Activated T-helper 1 cell treated with anti-CD3 and anti-CD28 coated beads, Interleukin-12 subunit alpha, Interleukin-12 subunit beta, Interleukin-2, Interleukin-4 antibody, amounts not matched to agents 30 ng/mL and 10 ng/mL and 1 ng/mL, durations not matched to agents 14 hours and 24 hours and 36 hours (primary cell): Measurements from ENCODE around the gene TMPRSS3. TPM values are rescaled to one million over a fixed set of nuclear protein-coding genes. Genes with fewer than 3 reads are reported as not detected.
"Not testable (repeated sequence)": the region's sequence is repeated elsewhere in the genome, so short reads cannot be mapped to it uniquely, and the experiment has no call there.

Experiments
- DNase-seq: peaks from one replicate; pipeline ENCODE4 v3.0.0; 2021; ENCODE audit warnings: low spot score
- H3K27ac Mint-ChIP-seq: one replicate; pipeline ENCODE4 v1.8.0; 2021; ENCODE audit warnings: mild to moderate bottlenecking, mixed read lengths
- H3K27me3 Mint-ChIP-seq: one replicate; pipeline ENCODE4 v1.8.0; 2022; ENCODE audit warnings: mild to moderate bottlenecking, moderate library complexity, mixed read lengths; ENCODE audit not compliant: insufficient read depth
- H3K36me3 Mint-ChIP-seq: one replicate; pipeline ENCODE4 v1.8.0; 2021; ENCODE audit warnings: low read depth, mixed read lengths
- H3K4me1 Mint-ChIP-seq: one replicate; pipeline ENCODE4 v1.8.0; 2021; ENCODE audit warnings: low read depth, mixed read lengths
- H3K4me3 Mint-ChIP-seq: one replicate; pipeline ENCODE4 v1.8.0; 2021; ENCODE audit warnings: mild to moderate bottlenecking, moderate library complexity, mixed read lengths
- H3K9me3 Mint-ChIP-seq: one replicate; pipeline ENCODE4 v1.8.0; 2021; ENCODE audit warnings: mixed read lengths
- intact Hi-C: fragments of 100-400 bp; cut with micrococcal nuclease; formaldehyde crosslinking; loops from one replicate; pipeline ENCODE4 v1.15.1; 2024
- total RNA-seq: library from RNA; stranded (reverse); gene quantifications from 2 replicates; pipeline ENCODE4 v1.2.3, GENCODE V29; 2022

TMPRSS3 gene
- total RNA-seq, 1 donor from 2014 or later = 33.7 TPM

DNA sequence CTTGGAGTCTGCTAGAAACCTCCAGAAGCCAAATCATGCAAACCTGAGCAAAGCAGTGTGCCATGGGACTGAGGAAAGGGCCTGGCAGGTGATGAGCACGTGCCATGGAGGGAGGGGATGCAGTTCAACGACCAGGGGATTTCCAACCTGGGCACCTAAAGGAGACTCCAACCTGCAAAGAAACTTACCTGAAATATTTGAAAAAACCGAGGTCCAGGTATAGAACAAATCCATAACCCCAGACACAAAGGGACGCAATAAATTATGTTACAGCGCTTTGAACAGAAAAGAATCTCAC lies 16.7 kb upstream of the TMPRSS3 start:
- Mint-ChIP-seq H3K27me3 (no peaks in the 10 kb centered on the region), H3K9me3 (peaks cover 2% of the 10 kb centered on the region), H3K4me3 (no peak overlapping the region), H3K27ac (peak overlapping the region; percentile 62), H3K36me3 (peaks cover 46% of the 10 kb centered on the region), H3K4me1 (peaks cover 62% of the 10 kb centered on the region)
- intact Hi-C loops = no loop called here
- no peak for DNase-seq

DNA sequence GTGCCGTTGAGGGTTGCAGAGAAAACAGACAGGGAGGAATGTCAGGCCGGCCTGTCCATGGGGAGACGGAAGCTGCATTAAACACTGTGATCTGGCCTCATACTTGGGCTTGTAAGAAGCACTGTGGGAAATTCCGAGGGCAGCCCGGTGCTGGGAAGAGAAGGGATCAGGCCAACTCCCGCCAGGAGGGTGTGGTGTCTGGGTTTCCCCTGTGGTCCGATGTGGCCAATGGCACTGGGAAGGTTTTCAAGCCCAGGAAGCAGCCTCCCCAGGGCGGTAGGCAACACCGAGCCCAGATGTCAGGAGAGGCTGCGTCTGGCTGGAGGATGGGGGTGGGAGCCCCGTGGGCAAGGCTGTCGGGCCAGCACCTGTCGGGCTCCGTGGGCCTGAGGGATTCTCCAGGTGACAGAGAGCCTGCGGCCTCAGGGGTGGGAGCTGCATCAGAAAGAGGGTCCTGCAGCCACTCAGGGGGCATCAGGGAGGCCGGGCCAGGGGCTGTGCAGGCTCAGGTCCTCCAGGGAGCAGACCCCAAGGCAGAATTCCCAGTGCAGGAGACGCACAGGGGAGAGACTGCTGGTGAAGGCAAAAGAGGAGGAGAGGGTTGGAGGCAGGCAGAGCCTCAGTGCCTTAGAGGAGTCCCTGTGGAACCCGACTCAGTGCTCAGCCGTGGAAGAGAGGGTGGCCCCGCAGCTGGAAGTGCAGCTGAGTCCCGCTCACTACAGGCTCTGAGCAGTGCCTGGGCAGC lies 16.2 kb upstream of the TMPRSS3 start:
- DNase-seq = no peak
- Mint-ChIP-seq H3K27me3 (no peaks in the 10 kb centered on the region), H3K4me1 (peaks cover 63% of the 10 kb centered on the region), H3K27ac (peak overlapping the region; percentile 62), H3K9me3 (no peaks in the 10 kb centered on the region), H3K4me3 (no peak overlapping the region), H3K36me3 (peaks cover 49% of the 10 kb centered on the region)
- intact Hi-C loops = no loop called here

DNA sequence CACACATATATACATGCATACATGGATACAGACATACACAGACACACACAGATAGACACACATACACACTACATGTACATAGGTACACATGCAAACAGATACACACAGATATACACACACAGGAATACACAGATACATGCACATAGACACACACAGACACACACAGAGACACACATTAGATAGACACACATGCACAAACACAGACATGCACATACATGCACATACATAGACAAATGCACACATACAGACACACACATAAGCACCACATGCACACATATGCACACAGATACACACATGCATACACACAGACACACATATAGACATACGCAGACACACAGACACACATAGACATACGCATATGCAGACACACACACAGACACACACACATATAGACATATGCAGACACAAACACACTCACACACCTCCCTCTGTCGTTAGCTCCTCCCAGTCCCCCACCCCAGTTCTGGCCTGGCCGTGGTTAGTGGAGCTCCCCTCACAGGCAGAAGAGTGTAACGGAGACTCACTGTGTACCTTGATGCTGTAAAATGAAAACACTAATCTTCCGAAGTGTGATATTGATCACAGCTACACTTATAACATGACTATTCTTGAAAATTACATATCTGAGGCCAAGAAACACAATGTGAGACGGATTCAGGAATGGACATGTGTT lies 15.5 kb upstream of the TMPRSS3 start:
- DNase-seq = no peak
- intact Hi-C loops = no loop called here

DNA sequence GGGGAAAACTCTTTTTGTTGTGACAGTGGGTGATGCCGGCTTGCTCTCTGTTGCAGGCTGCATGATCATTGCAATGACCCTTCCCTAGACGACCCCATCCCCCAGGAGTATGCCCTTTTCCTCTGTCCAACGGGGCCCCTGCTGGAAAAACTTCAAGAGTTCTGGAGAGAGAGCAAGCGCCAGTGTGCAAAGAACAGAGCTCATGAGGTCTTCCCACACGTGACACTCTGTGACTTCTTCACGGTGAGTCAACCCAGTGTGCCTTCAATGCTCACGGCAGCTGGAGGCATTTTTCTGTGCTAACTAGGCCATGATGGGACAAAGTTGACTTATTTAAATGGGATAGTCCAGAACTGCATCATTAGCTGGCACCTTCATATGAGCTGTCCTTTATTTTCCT lies 13.5 kb upstream of the TMPRSS3 start:
- Mint-ChIP-seq H3K36me3 (peaks cover 57% of the 10 kb centered on the region), H3K9me3 (no peaks in the 10 kb centered on the region), H3K27me3 (no peaks in the 10 kb centered on the region), H3K4me1 (peaks cover 52% of the 10 kb centered on the region), H3K4me3 (peak overlapping the region; percentile 17), H3K27ac (peak overlapping the region; percentile 76)
- intact Hi-C loops = loop anchor here (5.0 kb wide), 1 partner anchor 72 kb away; no protein-coding TSS in a partner anchor
- DNase-seq = no peak

More for the DNA sequence above, 15.5 kb upstream of the TMPRSS3 start:
- Mint-ChIP-seq H3K27ac (no peak overlapping the region), H3K4me1 (peaks cover 69% of the 10 kb centered on the region), H3K4me3 (no peak overlapping the region), H3K9me3 (no peaks in the 10 kb centered on the region), H3K27me3 (no peaks in the 10 kb centered on the region), H3K36me3 (peaks cover 52% of the 10 kb centered on the region)

DNA sequence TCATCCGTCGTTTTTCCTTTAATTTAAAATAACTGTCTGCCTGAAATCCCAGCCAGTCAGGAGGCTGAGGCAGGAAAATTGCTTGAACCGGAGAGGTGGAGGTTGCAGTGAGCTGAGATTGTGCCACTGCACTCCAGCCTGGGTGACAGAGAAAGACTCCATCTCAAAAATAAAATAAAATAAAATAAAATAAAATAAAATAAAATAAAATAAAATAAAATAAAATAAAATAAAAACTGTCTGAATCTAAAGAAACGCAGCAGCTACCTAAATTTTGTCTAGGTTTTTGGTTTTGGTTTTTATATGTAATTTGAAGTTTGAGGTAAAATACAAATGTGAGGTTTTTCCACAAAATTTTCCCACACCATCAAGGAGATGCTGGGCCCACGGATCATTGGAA lies 12.9 kb upstream of the TMPRSS3 start:
- H3K4me3 Mint-ChIP-seq, DNase-seq, H3K27me3 Mint-ChIP-seq, H3K27ac Mint-ChIP-seq, H3K9me3 Mint-ChIP-seq: not testable (repeated sequence)
- H3K36me3 Mint-ChIP-seq = peaks cover 51% of the 10 kb centered on the region
- peaks cover 46% of the 10 kb centered on the region for H3K4me1 Mint-ChIP-seq
- intact Hi-C loops = loop anchor here (5.0 kb wide), 1 partner anchor 71 kb away; no protein-coding TSS in a partner anchor

DNA sequence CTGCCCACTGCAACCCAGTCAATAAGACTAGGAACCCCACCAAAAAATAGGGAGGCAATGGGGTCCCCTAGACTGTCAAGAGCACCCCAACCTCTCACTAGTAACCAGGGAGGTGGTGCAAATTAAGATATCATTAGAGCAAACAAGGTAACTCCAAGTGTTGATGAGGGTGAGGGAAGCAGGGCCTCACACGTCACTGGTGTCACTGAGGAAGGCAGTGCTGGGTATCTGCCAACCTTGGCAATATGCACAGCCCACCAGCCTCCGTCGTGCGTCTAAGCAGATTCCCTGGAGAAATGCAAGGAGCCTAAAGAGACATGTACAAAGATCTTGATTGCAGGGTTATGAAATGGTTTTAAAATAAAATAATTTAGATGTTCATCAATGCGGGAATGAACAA lies 11.6 kb upstream of the TMPRSS3 start:
- intact Hi-C loops = loop anchor here (2.0 to 5.0 kb wide), 3 partner anchors 13 to 89 kb away; partner anchors contain the start of gene RSPH1
- no peaks in the 10 kb centered on the region for H3K27me3 Mint-ChIP-seq
- H3K4me1 Mint-ChIP-seq = peaks cover 49% of the 10 kb centered on the region
- peak overlapping the region; percentile 94 for H3K27ac Mint-ChIP-seq
- no peak for DNase-seq
- H3K9me3 Mint-ChIP-seq = no peaks in the 10 kb centered on the region
- peaks cover 49% of the 10 kb centered on the region for H3K36me3 Mint-ChIP-seq
- peak overlapping the region; percentile 92 for H3K4me3 Mint-ChIP-seq

DNA sequence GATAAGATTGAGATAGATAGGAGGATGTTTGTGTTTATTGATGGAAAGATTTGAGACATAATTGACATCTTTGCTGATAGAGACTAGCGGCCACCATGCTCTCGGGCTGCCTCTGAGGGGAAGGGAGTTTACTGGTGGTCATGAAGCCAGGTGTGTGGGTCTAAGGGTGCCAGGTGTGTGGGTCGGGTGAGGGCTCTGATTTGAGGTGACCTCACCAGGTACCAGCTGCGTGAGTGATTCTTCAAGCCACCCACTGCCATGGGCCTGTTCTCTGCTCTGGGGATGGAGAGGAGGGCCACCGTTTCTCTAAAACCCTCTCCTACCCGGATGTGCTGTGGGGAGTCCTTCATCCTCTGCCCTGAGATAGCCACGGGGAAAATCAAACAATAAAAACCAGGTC lies 11.0 kb upstream of the TMPRSS3 start:
- peak overlapping the region; percentile 92 for H3K4me3 Mint-ChIP-seq
- DNase-seq = no peak
- peaks cover 2% of the 10 kb centered on the region for H3K9me3 Mint-ChIP-seq
- no peaks in the 10 kb centered on the region for H3K27me3 Mint-ChIP-seq
- peaks cover 51% of the 10 kb centered on the region for H3K36me3 Mint-ChIP-seq
- peak overlapping the region; percentile 94 for H3K27ac Mint-ChIP-seq
- peaks cover 52% of the 10 kb centered on the region for H3K4me1 Mint-ChIP-seq
- intact Hi-C loops = loop anchor here (1.0 to 5.0 kb wide), 7 partner anchors 8 to 90 kb away; partner anchors contain the start of gene RSPH1

DNA sequence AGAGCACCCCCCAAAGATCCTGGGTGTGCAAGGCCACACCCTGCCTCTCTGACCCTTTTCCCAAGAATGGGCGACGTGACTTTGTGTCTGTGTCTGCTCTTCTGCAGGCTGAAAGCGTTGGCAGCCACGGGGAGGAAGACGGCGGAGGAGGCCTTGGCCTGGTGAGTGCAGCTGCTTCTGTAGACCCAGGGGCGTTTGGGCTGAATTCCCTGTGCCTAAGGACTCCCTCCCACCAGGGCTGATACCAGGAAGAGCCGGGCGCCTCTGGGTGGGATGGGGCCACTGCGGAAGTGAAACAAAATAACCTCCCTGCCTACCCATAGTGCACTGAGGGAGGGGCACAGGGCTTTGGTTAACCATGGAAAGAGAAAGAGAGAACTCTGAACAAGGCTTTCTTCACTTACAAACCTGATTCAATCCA lies 10.4 kb upstream of the TMPRSS3 start:
- Mint-ChIP-seq H3K27me3 (no peaks in the 10 kb centered on the region), H3K4me1 (peaks cover 58% of the 10 kb centered on the region), H3K9me3 (peaks cover 7% of the 10 kb centered on the region), H3K27ac (peak overlapping the region; percentile 94), H3K36me3 (peaks cover 56% of the 10 kb centered on the region), H3K4me3 (peak overlapping the region; percentile 92)
- DNase-seq = peak; percentile 59
- intact Hi-C loops = loop anchor here (1.0 to 5.0 kb wide), 7 partner anchors 9 to 91 kb away; partner anchors contain the start of gene RSPH1

DNA sequence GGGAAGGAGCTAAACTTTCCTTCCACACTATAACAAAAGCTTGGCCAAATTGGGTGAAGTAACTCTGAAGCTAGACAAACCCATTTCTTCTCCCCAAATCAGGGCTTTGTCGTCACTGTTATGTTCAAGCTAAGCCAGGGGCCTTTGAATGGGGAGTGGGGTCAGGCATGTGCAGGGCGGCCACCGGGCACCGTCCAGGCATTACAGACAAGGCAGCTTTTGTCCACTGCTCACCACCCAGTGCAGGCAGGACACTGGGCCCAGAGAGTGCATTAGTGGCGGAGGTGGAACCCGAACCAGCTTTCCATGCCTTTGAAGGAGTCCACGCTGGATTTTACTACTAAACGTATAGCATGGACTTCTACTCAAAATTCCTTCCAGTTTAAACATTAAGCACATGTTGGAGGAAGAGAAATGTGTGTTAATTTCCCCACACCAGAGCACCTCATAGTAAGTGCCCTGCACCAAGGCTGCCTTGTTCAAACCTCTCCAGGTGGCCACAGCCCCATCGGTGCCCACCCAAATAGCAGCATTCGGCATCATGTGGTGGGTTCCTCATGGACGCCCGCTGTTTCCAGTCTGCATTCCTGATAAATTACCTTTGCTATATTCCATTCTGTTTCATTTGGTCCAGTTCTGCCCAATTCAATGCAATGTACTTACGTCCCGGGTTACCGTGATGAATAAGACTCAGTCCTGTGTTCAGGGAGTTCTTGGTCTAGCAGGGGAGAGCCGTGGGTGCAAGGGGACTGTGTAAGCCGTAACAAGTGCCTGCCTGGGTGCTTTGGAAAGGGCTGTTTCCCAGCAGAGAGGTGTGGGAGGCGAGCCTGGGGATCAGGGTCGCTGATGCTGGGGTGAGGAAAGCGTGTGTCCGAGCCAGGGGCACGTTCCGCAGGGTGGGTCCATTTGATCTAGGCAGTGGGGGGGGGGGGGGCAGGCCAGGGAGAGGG lies 9.5 kb upstream of the TMPRSS3 start:
- Mint-ChIP-seq H3K4me3 (peak overlapping the region; percentile 92), H3K36me3 (peaks cover 56% of the 10 kb centered on the region), H3K27me3 (no peaks in the 10 kb centered on the region), H3K4me1 (peaks cover 66% of the 10 kb centered on the region), H3K27ac (peak overlapping the region; percentile 94), H3K9me3 (peaks cover 7% of the 10 kb centered on the region)
- intact Hi-C loops = loop anchor here (1.0 to 5.0 kb wide), 7 partner anchors 10 to 91 kb away; partner anchors contain the start of gene RSPH1
- DNase-seq = no peak

DNA sequence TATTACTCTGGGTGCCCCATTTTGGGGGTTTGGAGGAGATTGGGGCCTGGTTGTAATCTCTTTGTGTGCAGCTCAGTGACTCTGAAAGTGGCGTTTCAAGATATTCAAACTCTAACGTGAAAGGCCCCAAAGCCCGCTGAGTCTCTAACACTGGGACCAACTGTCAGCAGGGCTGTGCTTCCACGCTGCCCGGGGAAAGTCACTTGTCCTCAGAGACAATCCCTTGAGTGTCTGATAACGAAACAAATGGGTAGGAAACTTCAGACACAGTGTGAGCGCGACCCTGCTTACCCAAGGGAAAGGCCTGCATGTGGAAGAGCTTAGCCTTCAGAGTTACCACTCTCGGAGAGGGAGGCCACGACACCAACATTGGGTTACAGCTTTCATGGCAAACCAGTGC lies 8.7 kb upstream of the TMPRSS3 start:
- Mint-ChIP-seq H3K36me3 (peaks cover 50% of the 10 kb centered on the region), H3K27me3 (no peaks in the 10 kb centered on the region), H3K9me3 (peaks cover 7% of the 10 kb centered on the region), H3K4me3 (peak overlapping the region; percentile 92), H3K27ac (peak overlapping the region; percentile 94), H3K4me1 (peaks cover 66% of the 10 kb centered on the region)
- DNase-seq = no peak
- intact Hi-C loops = loop anchor here (5.0 kb wide), 1 partner anchor 123 kb away; no protein-coding TSS in a partner anchor

DNA sequence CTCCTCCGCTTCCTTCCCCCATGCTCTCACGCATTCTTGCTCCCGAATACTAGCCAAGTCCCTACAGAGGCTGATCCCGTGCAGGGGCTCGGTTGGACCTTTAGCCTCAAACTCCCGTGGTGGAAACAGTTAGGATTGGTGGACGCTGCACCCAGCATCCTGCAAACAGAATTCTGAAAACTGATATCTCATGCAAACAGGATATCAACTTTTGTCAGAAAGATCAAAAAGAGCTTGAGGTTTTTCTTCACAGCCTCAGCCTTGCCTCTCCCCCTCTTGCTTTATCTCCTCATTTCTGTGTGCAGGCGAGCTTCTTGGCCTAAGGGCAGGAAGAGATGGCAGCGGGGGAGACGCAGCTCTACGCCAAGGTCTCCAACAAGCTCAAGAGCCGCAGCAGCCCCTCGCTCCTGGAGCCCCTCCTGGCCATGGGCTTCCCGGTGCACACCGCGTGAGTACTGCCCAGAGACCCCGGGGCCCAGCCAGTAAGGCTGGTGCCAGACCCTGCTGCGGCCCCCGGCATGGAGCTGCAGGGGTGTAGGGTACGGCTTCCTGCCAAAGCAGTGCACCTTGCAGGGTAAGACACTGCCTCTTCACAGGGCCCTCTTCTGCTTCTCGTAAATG lies 7.9 kb upstream of the TMPRSS3 start, which contains the start of gene UBASH3A:
Gene UBASH3A, plus strand, starts transcription at position 292 of the 621 bp plus-strand sequence. Its CDS starts 44 bp downstream, at position 336.
- peak within 1 kb of the TSS; percentile 92 for H3K4me3 Mint-ChIP-seq
- peaks cover 7% of the 10 kb centered on the region for H3K9me3 Mint-ChIP-seq
- no peaks in the 10 kb centered on the region for H3K27me3 Mint-ChIP-seq
- peak; percentile 55 for DNase-seq
- peaks cover 69% of the 10 kb centered on the region for H3K4me1 Mint-ChIP-seq
- intact Hi-C loops = loop anchor here (1.0 to 5.0 kb wide), 2 partner anchors 47 to 124 kb away; no protein-coding TSS in a partner anchor
- H3K36me3 Mint-ChIP-seq = peaks cover 45% of the 10 kb centered on the region
- peak within 1 kb of the TSS; percentile 94 for H3K27ac Mint-ChIP-seq

DNA sequence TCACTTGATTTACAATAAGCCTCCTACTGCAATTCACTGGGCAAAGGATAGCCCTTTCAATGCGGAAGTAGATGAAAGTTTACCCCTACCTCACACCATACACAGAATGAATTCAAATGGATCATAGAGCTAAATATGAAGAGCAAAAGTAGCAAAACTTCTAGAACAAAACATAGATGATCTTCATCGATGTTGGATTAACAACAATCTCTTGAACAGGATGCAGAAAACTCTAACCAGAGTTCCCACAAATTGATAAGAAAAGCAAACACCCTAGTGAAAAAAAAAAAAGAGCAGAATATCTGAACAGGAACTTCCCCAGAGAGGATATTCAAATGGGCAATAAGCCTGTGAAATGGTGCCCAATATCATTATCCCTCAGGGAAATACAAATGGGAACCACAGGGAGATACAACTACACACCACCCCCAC lies 6.0 kb upstream of the TMPRSS3 start:
- peak overlapping the region; percentile 60 for H3K4me3 Mint-ChIP-seq
- H3K4me1 Mint-ChIP-seq = peaks cover 69% of the 10 kb centered on the region
- H3K27me3 Mint-ChIP-seq = no peaks in the 10 kb centered on the region

More for the DNA sequence above, 6.0 kb upstream of the TMPRSS3 start:
- intact Hi-C loops = loop anchor here (2.0 to 5.0 kb wide), 2 partner anchors 13 to 125 kb away; no protein-coding TSS in a partner anchor
- H3K9me3 Mint-ChIP-seq = peaks cover 7% of the 10 kb centered on the region
- DNase-seq = no peak
- H3K27ac Mint-ChIP-seq = peak overlapping the region; percentile 91
- H3K36me3 Mint-ChIP-seq = peaks cover 31% of the 10 kb centered on the region
